ENCODE measurements around the gene HECTD4. TPM values are rescaled to one million over a fixed set of nuclear protein-coding genes. Genes with fewer than 3 reads are reported as not detected.
A peak's percentile ranks its signal among the peaks of the same experiment; 100 is the strongest.

Gene HECTD4
- total and polyA plus RNA-seq, 9 of the 15 experiments (the other 6 are each of a cell fraction or from before 2014, with no cell fraction given) = 3.5 to 33.3 (median 13.5) TPM

DNA sequence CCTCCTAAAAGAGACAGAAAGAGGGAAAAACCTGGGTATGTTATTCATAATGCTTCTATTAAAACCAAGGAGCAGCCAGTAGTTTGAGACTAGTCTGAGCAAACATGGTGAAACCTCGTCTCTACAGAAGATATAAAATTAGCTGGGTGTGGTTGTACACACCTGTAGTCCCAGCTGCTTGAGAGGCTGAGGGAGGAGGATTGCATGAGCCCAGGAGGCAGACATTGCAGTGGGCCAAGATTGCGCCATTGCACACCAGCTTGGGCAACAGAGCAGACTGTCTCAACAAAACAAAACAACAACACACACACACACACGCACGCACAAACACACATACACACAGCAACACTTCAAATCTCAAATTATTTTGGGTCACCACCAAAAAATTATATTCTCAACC is 27.8 kb downstream of the HECTD4 start:
- peaks cover 48 to 52% of the 10 kb centered on the region in 2 experiments for H3K4me1 ChIP-seq (replicated peaks in 1 of 2; ENCODE audit: control insufficient read depth in 2 of 2, insufficient read depth in 2 of 2, low read length in 2 of 2)
- ChIA-PET POLR2A (interaction anchor here (1.6 kb wide), 1 partner anchor 11 kb away, joined by 6 read pairs; no protein-coding TSS in a partner anchor), CTCF (ENCODE audit: low intra/inter-chr PET ratio) (no interaction called here)
- no peaks in the 10 kb centered on the region for H3K27me3 ChIP-seq (ENCODE audit: control insufficient read depth in 2 of 2, insufficient read depth in 2 of 2, low read length in 2 of 2)
- peaks cover 6% of the 10 kb centered on the region; the same call in 1 of the 2 replicates for H4K20me1 ChIP-seq (replicated peaks; ENCODE audit: control insufficient read depth, insufficient read depth, low read length)
- DNase-seq (ENCODE audit: extremely low read depth in 1 of 4, low spot score in 3 of 4) = no peak
- WGBS (ENCODE audit: insufficient coverage, low coverage, missing lambda C conversion rate) = 80% methylated on average over 4 of the region's 4 CpGs
- in situ Hi-C loops (cut with MboI) = no loop called here
- no peak for ATAC-seq
- no peak overlapping the region for H2AFZ ChIP-seq (ENCODE audit: low read depth, low read length)
- peak; percentile 79 for TF ChIP-seq CEBPB (tag; IDR thresholded peaks at IDR 0.05)
- TF ChIP-seq MED1 (CRISPR knock-in tag; IDR thresholded peaks at IDR 0.05; ENCODE audit: borderline replicate concordance) = no peak
- no peak for TF ChIP-seq TFAM (CRISPR knock-in tag; conservative IDR thresholded peaks at IDR 0.05)
- peak; percentile 68 for TF ChIP-seq CEBPG (CRISPR knock-in tag; IDR thresholded peaks at IDR 0.05)
- TF ChIP-seq CEBPG (tag; conservative IDR thresholded peaks at IDR 0.05 in 1 of 2, IDR thresholded peaks at IDR 0.05 in 1 of 2) = 0 out of 4 replicates have a peak, but pooled peaks of 1 of the 2 experiments have one; percentile 13
- TF ChIP-seq PHF8 (IDR thresholded peaks at IDR 0.05; ENCODE audit: borderline replicate concordance, low read length) = no peak
- no peak for TF ChIP-seq ADNP (tag; IDR thresholded peaks at IDR 0.05)
- TF ChIP-seq FOXA3 (CRISPR knock-in tag; conservative IDR thresholded peaks at IDR 0.05 in 1 of 2, IDR thresholded peaks at IDR 0.05 in 1 of 2) = 0 out of 4 replicates have a peak, but pooled peaks of 1 of the 2 experiments have one; percentile 19
- H3K4me3 ChIP-seq = no peak overlapping the region
- no peak for FAIRE-seq
- no peaks in the 10 kb centered on the region for H3K9me1 ChIP-seq (ENCODE audit: control insufficient read depth, insufficient read depth, low read length)
- no peak overlapping the region for H3K9ac ChIP-seq (ENCODE audit: insufficient read depth in 1 of 2, low read depth in 2 of 2, low read length in 2 of 2)
- H3K79me2 ChIP-seq (ENCODE audit: control insufficient read depth, insufficient read depth, low read length) = peaks cover 60% of the 10 kb centered on the region
- H3K4me2 ChIP-seq (ENCODE audit: insufficient read depth, low read length) = no peak overlapping the region
- H3K27ac ChIP-seq (ENCODE audit: extremely low read depth, low read depth, low read length) = no peak overlapping the region
- intact Hi-C loops (cut with micrococcal nuclease) = no loop called here
- H3K9me3 ChIP-seq (replicated peaks; ENCODE audit: control insufficient read depth, insufficient read depth, low read depth, low read length) = no peaks in the 10 kb centered on the region
- no TSS peak for BruUV-seq (replicated peaks)
- H3K36me3 ChIP-seq (ENCODE audit: control insufficient read depth, insufficient read depth, low read length) = no peaks in the 10 kb centered on the region

Data from K562 (cell line).